DMS153 treated with DMSO at 0.1 percent for 48 hours (cell line): ENCODE data around the gene EAPP.
"Not testable (repeated sequence)": the region's sequence is repeated elsewhere in the genome, so short reads cannot be mapped to it uniquely, and the experiment has no call there.

Source experiments
- DNase-seq: peaks from one replicate; lab custom pipeline; 2025; ENCODE audit not compliant: unreplicated experiment; lab: John Stamatoyannopoulos, UW

Gene EAPP, protein sequence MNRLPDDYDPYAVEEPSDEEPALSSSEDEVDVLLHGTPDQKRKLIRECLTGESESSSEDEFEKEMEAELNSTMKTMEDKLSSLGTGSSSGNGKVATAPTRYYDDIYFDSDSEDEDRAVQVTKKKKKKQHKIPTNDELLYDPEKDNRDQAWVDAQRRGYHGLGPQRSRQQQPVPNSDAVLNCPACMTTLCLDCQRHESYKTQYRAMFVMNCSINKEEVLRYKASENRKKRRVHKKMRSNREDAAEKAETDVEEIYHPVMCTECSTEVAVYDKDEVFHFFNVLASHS

DNA sequence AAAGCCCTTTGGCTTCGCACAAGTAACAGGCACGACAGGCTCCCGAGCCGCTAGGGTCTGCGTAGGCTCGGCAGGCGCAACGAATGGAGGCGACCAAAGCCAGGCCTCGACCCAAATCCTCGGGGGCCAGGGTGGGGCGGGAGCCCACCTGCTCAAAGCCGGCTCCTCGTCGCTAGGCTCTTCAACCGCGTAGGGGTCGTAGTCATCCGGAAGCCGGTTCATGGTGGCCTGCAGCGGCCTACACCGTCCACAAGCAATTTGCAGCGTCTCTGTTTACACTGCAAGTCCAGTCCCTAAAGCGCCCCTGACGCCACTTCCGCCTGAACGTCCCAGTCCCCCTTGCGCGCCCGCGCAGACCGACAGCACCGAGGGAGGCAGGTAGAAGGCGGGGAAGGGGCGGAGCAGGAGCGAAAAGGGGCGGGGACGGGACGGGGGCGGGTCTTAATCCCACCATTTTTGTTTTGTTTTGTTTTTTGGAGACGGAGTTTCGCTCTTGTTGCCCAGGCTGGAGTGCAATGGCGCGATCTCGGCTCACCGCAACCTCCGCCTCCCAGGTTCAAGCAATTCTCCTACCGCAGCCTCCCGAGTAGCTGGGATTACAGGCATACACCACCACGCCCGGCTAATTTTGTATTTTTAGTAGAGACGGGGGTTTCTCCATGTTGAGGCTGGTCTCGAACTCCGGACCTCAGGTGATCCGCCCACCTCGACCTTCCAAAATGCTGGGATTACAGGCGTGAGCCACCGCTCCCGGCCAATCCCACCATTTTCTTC lies at the start of gene EAPP:
Gene EAPP (minus strand): TSS at position 295 of the 774 bp plus-strand sequence. CDS start 73 bp downstream, at position 222.
- DNase-seq: no peak

DNA sequence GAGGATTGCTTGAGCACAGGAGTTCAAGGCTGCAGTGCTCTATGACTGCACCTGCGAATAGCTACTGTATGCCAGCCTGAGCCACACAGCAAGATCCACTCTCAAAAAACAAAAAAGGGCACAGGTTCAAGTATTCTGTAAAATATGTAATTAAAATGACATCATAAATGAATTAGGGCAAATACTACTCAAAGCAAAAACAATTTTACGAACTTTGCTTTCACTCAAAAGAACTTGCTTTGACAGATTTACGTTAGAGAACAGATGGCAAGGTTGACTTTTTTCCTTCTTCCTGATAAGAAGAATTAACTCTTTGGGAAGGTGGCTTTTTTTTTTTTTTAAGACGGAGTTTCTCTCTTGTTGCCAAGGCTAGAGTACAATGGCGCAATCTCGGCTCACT lies 44.0 kb upstream of the EAPP start:
- DNase-seq: no peak

DNA sequence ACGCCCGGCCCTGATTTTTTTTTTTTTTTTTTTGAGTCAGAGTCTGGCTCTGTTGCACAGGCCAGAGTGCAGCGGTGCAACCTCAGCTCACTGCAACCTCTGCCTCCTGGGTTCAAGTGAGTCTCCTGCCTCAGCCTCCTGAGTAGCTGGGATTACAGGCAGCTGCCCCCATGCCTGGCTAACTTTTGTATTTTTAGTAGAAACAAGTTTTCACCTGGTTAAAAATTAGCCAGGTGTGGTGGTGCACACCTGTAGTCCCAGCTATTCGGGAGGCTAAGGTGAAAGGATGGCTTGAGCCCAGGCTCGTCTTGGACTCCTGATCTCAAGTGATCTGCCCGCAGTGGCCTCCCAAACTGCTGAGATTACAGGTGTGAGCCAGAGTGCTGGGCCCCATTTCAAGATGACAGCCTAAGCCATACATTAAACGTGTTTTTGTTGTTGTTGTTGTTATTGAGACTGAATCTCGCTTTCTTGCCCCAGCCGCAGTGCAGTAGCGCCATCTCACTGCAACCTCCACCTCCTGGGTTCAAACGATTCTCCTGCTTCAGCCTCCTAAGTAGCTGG lies 42.7 kb upstream of the EAPP start:
- no peak for DNase-seq

DNA sequence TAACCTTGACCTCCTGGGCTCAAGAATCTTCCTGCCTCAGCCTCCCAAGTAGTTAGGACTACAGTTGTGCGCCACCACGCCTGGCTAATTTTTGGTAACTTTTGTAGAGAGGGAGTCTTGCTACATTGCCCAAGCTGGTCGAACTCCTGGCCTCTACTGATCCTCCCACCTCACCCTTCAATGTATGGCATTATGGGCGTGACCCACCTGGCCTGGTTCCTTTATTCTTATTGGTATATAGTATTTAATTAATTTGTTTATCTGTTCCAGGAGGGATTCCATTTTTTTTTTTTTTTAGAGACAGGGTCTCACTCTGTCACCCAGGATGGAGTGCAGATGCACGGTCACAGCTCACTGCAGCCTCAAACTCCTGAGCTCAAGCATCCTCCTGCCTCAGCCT lies 40.9 kb upstream of the EAPP start:
- DNase-seq: no peak

DNA sequence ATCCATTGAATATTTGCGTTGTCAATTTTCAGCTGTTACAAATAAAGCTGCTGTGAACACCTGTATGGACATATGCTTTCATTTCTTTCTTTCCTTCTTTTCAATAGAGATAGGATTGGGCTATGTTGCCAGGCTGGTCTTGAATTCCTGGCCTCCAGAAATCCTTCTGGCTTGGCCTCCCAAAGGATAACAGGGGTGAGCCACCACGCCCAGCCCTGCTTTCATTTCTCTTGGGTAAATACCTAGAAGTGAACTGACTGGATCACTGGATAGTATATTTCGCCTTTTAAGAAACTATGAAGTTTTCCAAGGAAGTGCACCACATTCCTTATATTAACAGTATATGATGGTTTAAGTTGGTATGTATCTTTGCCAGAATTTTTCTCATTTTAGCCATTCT lies 32.3 kb upstream of the EAPP start:
- no peak for DNase-seq

DNA sequence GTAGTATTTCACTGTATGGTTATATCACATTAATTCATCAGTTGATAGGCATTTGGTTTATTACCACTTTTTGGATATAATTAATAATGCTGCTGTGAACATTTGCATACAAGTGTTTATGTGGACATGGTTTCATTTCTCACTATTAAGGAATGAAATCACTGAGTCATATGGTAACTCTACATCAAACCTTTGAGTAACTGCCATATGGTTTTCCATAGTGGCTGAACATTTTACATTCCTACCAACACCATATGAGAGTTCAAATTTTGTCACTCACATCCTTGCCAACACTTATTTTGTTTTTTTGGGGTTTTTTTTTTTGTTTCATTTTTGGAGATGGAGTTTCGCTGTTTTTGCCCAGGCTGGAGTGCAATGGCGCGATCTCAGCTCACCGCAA lies 30.2 kb upstream of the EAPP start:
- DNase-seq: no peak

DNA sequence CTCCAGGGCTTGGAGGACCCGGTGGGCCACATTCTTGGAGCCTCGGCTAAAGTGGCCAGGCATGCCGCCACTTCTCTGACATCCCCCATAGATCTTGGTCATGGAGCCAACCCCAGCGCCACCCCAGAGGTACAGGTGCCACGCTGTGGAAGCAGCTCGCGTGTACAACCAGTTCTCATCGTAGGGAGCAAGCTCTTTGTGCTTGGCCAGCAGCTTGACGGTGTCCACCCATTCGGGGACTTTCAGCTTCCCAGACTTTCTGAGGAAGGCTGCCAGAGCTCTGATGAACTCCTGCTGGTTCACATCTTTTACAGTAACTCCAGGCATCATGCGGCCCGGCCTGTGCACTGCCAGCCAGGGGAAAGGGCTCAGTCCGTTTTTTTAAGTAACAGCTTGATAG lies 29.3 kb upstream of the EAPP start:
- no peak for DNase-seq

DNA sequence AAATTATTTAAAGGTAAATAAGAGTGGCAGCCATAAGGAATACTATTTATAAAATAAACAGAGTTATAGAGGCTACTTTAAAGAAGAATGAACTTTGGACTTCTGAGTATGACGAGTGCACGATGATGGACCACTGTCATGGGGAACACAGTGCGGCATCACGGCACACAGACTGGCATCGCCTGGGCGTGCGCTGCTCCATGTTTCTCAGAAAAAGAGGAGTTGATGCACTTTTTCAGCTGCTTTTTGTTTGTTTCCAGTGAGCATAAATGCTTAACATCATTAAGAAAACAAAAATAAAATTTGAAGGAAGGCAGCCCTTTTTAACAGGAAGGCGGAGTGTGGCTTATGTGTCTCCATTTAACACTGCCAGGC lies 23.3 kb upstream of the EAPP start:
- no peak for DNase-seq

DNA sequence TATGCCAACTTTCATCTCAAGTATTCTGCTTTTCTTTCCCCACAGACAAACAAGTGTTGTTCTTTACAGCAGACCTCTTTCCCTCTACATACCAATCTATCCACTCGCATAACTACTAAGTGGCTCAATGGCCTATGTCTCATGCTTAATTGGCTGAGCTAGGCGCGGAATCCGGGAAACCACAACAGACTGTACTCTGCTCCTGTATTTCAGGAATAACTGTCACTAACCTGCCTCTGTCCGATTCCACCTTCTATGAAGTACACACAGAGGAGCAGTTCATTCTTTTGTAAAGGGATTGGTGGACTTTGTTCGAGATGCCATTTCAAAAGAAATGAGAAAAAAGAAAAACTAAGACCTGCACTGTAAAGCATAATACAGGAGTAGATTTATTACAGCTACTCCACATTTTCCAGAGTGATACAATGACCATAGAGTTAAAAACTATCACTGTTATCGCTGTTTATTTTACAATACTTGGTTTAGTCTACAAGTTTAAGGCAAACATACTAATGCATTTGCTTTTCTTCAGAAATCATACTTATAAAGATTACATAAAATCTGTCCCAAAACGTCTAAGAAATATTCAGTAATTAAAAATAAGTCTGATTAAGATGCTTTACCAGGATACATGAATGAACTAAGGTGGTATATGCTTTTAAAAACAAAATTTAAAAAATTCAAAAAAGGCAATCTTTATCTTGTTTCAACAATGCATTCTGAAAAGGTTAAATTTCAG lies 22.7 kb upstream of the EAPP start:
- not testable (repeated sequence) for DNase-seq

DNA sequence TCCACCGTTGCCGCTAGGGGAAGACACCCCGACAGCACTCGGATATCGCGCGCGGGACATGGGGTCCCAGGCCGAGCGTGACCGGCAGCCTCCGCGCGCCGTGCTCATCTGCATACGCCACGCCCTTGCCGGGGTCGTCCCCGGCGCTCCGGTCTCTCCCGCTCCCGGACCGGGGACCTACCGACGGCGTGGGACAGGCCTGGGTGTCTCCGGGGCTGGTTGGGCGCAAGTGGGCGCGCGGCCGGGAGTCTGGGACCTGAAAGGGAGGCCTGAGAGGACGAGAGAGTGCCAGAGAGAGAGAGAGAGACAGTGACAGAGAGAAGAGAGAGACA lies 17.0 kb upstream of the EAPP start:
- DNase-seq: not testable (repeated sequence)

DNA sequence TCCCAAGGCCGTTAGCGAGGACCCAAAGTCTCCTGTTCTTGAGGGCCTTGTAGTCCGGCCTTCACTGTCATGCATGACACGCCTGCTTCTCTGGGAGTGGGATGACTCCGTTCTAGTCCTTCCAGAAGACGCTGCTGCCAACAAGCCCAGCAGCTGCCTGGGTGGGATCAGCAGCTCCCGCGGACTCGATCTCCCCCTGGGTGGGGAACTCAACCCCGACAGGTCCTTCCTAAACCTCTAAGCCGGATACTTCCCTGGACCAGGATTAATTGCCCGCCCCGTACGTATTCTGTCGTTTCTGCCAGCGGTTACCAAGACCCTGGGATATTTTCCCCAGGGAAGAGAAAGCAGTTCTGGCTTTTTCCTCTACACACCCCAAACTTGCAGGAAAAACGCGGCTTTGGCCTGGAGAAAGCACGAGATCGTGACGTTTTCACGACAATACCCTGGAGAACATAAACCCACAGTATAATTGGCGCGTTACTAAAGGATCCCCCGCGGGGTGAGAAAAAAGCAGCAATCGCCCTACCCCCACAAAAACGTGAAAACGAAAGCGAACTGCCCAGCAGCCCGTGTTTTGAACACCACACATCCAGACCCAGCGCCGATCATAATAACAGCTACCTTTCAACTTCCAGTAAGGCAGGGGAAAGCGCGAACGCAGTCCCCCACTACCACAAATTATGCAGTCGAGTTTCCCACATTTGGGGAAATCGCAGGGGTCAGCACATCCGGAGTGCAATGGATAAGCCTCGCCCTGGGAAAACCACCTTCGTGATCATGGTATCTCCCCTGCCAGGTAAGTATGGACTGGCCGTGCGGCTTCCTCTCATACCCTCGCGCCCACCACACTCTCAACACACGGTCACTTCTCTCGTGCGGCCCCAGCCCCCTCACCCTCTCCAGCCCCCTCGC lies 16.3 kb upstream of the EAPP start:
- not testable (repeated sequence) for DNase-seq

DNA sequence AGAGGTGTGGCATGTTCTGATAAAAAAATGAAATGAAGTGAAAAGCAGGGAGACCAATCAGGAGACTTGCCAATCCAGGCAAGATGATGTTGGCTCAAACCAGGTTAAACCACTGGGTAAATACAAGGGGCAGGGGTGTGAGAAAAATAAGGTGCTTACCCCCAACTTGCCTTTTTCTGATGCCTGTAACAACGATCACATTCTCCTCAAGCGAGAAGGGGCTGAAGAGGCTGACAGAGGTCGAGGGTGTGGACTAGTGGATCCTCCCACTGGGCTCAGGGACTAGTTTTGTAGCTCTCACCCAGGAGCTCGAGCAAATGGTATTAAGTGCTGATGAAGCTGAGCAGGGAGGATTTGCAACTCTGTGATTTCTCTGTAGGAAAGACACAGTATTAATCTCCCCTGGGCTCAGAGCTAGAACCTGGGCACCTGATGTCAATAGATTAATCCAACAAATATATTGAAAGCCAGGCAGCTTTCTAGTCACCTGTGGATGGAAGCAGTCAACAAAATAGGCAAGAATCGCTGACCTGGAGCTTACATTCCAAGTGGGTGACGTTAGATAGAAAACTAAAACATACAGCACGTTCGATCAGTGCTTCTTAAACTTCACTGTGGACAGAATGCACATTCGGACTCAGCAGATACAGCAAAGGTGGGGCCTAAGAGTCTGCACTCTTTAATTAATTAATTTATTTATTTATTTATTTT lies 15.2 kb upstream of the EAPP start:
- DNase-seq: no peak

DNA sequence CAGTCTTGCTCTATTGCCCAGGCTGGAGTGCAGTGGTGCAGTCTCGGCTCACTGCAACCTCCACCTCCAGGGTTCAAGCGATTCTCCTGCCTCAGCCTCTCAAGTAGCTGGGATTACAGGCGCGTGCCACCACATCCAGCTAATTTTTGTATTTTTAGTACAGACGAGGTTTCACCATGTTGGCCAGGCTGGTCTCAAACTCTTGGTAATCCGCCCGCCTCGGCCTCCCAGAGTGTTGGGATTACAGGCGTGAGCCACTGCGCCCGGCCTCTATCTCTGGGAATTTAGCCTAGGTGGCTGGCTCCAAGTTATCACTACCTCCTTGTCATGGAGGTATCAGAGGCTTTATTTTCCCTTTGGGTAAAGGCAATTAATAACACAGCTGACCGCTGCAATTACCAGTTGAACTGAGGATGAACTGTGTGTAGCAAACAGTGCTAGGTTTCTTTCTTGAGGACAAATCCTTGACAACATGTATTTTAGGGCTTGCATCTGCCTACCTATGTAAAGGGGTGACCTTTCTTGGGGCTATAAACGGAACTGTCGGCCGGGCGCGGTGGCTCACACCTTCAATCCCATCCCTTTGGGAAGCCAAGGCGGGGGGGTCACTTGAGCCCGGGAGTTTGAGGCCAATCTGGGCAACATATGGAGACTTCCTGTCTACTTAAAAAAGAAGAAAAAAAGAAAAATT lies 9.9 kb upstream of the EAPP start:
- not testable (repeated sequence) for DNase-seq

DNA sequence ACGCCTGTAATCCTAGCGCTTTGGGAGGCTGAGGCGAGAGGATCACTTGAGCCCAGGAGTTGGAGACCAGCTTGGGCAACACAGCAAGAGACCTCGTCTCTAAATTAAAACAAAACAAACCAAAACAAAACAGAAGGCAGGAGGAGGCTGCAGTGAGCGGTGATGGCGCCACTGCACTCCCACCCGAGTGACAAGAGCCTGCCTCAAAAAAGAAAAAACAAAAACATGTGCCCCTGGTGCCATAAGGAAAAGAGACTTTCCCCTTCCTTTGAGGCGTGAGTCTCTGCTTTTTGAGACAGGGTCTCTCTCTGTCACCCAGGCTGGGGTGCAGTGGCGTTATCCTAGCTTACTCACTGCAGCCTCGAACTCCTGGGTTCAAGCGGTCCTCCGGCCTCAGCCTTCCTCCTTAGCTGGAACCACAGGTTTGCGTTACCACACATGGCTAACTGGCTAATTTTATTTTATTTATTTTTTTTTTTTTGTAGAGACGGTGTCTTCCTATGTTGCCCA lies 9.0 kb upstream of the EAPP start:
- DNase-seq: no peak

DNA sequence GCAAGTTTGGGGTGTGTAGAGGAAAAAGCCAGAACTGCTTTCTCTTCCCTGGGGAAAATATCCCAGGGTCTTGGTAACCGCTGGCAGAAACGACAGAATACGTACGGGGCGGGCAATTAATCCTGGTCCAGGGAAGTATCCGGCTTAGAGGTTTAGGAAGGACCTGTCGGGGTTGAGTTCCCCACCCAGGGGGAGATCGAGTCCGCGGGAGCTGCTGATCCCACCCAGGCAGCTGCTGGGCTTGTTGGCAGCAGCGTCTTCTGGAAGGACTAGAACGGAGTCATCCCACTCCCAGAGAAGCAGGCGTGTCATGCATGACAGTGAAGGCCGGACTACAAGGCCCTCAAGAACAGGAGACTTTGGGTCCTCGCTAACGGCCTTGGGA lies 7.6 kb upstream of the EAPP start:
- DNase-seq: not testable (repeated sequence)

DNA sequence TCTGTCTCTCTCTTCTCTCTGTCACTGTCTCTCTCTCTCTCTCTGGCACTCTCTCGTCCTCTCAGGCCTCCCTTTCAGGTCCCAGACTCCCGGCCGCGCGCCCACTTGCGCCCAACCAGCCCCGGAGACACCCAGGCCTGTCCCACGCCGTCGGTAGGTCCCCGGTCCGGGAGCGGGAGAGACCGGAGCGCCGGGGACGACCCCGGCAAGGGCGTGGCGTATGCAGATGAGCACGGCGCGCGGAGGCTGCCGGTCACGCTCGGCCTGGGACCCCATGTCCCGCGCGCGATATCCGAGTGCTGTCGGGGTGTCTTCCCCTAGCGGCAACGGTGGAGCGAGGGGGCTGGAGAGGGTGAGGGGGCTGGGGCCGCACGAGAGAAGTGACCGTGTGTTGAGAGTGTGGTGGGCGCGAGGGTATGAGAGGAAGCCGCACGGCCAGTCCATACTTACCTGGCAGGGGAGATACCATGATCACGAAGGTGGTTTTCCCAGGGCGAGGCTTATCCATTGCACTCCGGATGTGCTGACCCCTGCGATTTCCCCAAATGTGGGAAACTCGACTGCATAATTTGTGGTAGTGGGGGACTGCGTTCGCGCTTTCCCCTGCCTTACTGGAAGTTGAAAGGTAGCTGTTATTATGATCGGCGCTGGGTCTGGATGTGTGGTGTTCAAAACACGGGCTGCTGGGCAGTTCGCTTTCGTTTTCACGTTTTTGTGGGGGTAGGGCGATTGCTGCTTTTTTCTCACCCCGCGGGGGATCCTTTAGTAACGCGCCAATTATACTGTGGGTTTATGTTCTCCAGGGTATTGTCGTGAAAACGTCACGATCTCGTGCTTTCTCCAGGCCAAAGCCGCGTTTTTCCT lies 7.0 kb upstream of the EAPP start:
- not testable (repeated sequence) for DNase-seq

DNA sequence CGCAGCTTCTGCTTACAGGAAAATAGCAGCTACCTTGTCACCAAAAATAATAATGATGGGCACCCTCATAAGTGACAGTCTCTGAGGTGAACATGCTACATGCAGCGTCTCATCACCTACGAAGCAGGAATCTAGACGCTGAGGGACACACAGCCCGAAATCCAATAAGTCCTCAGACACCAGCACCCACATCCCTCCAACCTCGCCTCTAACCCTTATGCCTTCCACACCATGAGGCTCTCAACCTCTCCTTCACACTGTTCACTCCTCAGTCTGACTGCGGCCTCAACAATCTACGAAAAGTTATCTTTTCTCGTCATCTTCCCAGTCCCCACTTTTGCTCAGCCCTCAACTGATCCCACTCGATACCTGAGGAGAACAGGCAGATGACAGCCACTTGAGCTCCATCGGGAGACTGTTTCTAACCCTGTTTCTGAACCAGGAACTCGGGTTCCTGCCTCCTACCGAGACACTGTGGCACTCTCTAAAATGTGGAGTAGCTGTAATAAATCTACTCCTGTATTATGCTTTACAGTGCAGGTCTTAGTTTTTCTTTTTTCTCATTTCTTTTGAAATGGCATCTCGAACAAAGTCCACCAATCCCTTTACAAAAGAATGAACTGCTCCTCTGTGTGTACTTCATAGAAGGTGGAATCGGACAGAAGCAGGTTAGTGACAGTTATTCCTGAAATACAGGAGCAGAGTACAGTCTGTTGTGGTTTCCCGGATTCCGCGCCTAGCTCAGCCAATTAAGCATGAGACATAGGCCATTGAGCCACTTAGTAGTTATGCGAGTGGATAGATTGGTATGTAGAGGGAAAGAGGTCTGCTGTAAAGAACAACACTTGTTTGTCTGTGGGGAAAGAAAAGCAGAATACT lies 919 bp upstream of the EAPP start:
- DNase-seq: not testable (repeated sequence)
